Dermis blood vessel endothelial cell (primary cell): ENCODE measurements around the gene CYB561D1. TPM values are rescaled to one million over a fixed set of nuclear protein-coding genes. Genes with fewer than 3 reads are reported as not detected.

Source experiments
- DNase-seq: peaks from one replicate; pipeline ENCODE4 v3.0.0; 2010
- total RNA-seq: library from RNA; depleted of rRNA; stranded (reverse); fragments of >200 nt; gene quantifications from 2 replicates; pipeline ENCODE4 v1.2.3, GENCODE V29; 2014

The CYB561D1 gene
- total RNA-seq, 1 donor from 2014 or later: 7.5 TPM

GRCh38 chr1:109501644-109502363, 7.9 kb downstream of the CYB561D1 start:
- DNase-seq: no peak

- no peak for DNase-seq
These were observed 8.5 kb downstream of the CYB561D1 start for GRCh38 chr1:109502364-109502851.

- DNase-seq: no peak
These were observed 10.0 kb downstream of the CYB561D1 start for GRCh38 chr1:109503935-109504334.

- no peak for DNase-seq
These were observed 11.1 kb downstream of the CYB561D1 start for GRCh38 chr1:109504974-109505373.

GRCh38 chr1:109508001-109508872, 14.3 kb downstream of the CYB561D1 start:
- no peak for DNase-seq

GRCh38 chr1:109508873-109509175, 14.9 kb downstream of the CYB561D1 start:
- DNase-seq: no peak

GRCh38 chr1:109509176-109510134, 15.6 kb downstream of the CYB561D1 start, which contains the start of gene AMIGO1:
Gene AMIGO1, minus strand, starts transcription at chr1:109509727. Its CDS starts 815 bp downstream, at chr1:109508912.
- DNase-seq: peak; percentile 66

- DNase-seq: no peak
These were observed 19.3 kb downstream of the CYB561D1 start for GRCh38 chr1:109513110-109513710.

- DNase-seq: no peak
These were observed 21.0 kb downstream of the CYB561D1 start for GRCh38 chr1:109514846-109515245.

GRCh38 chr1:109516872-109517271, 23.0 kb downstream of the CYB561D1 start:
- DNase-seq: no peak

- DNase-seq: no peak
These were observed 23.4 kb downstream of the CYB561D1 start for GRCh38 chr1:109517337-109517736.

GRCh38 chr1:109521002-109521951, 27.4 kb downstream of the CYB561D1 start:
- DNase-seq: no peak

- no peak for DNase-seq
These were observed 28.1 kb downstream of the CYB561D1 start for GRCh38 chr1:109522026-109522425.

- DNase-seq: no peak
These were observed 29.8 kb downstream of the CYB561D1 start for GRCh38 chr1:109523706-109524105.

- no peak for DNase-seq
These were observed 33.4 kb downstream of the CYB561D1 start for GRCh38 chr1:109527098-109527811.

GRCh38 chr1:109527846-109528695, 34.2 kb downstream of the CYB561D1 start:
- DNase-seq: no peak

GRCh38 chr1:109528712-109529111, 34.8 kb downstream of the CYB561D1 start:
- DNase-seq: no peak

- DNase-seq: no peak
These were observed 36.1 kb downstream of the CYB561D1 start for GRCh38 chr1:109529881-109530456.
